GM23338 (cell line): ENCODE data around the gene GLTP. TPM values are rescaled to one million over a fixed set of nuclear protein-coding genes. Genes with fewer than 3 reads are reported as not detected.
A peak's percentile ranks its signal among the peaks of the same experiment; 100 is the strongest.

Experiments
- ATAC-seq: fragments of 200-7000 bp; cut with Tn5 transposase; 3 replicates; pipeline ENCODE4 v1.9.1; 2020
- DNase-seq: peaks from one replicate; pipeline ENCODE4 v3.0.0-alpha.2; 2015; ENCODE audit warnings: low spot score
- H2AFZ ChIP-seq: fragments of 200-600 bp; sonication (generic); 2 replicates; pipeline ENCODE4 v1.8.0; 2016; ENCODE audit warnings: antibody characterized with exemption, mild to moderate bottlenecking, moderate library complexity
- H3F3A ChIP-seq: fragments of 200-600 bp; sonication (generic); replicated peaks from 2 replicates; pipeline ENCODE4 v1.8.0; 2017; ENCODE audit warnings: antibody characterized with exemption, mixed run types, low read depth
- H3K27ac ChIP-seq: fragments of 200-600 bp; sonication (generic); 2 replicates; pipeline ENCODE4 v1.6.1; 2016; ENCODE audit warnings: low read depth
- H3K27me3 ChIP-seq: fragments of 200-600 bp; sonication (generic); 2 replicates; pipeline ENCODE4 v1.8.0; 2016; ENCODE audit warnings: mild to moderate bottlenecking, mixed run types, moderate library complexity; ENCODE audit not compliant: insufficient read depth
- H3K36me3 ChIP-seq: fragments of 200-600 bp; sonication (generic); 2 replicates; pipeline ENCODE4 v1.8.0; 2016; ENCODE audit warnings: mild to moderate bottlenecking; ENCODE audit not compliant: insufficient read depth
- H3K4me1 ChIP-seq: fragments of 200-600 bp; sonication (generic); 2 replicates; pipeline ENCODE4 v1.8.0; 2016; ENCODE audit warnings: mild to moderate bottlenecking, moderate library complexity; ENCODE audit not compliant: insufficient read depth
- H3K4me2 ChIP-seq: fragments of 200-600 bp; sonication (generic); 2 replicates; pipeline ENCODE4 v1.7.1; 2017; ENCODE audit warnings: mixed run types
- H3K4me3 ChIP-seq: fragments of 200-600 bp; sonication (generic); 2 replicates; pipeline ENCODE4 v1.6.1; 2016; ENCODE audit warnings: mixed run types
- H3K79me2 ChIP-seq: fragments of 200-600 bp; sonication (generic); replicated peaks from 2 replicates; pipeline ENCODE4 v1.8.0; 2017; ENCODE audit warnings: mild to moderate bottlenecking; ENCODE audit not compliant: insufficient read depth
- H3K9me2 ChIP-seq: fragments of 200-600 bp; sonication (generic); 2 replicates; pipeline ENCODE4 v1.8.0; 2017; ENCODE audit not compliant: insufficient read depth
- H4K20me1 ChIP-seq: fragments of 200-600 bp; sonication (generic); replicated peaks from 2 replicates; pipeline ENCODE4 v1.8.0; 2017; ENCODE audit warnings: mild to moderate bottlenecking; ENCODE audit not compliant: insufficient read depth
- H3K27ac Mint-ChIP-seq: 2 replicates; pipeline ENCODE4 v1.8.0; 2020; ENCODE audit warnings: inconsistent platforms, mild to moderate bottlenecking, moderate library complexity, mixed read lengths
- H3K27me3 Mint-ChIP-seq: 3 replicates; pipeline ENCODE4 v1.8.0; 2022; ENCODE audit warnings: low read depth, mild to moderate bottlenecking, moderate library complexity, mixed read lengths, inconsistent platforms; ENCODE audit not compliant: insufficient read depth, poor library complexity
- H3K36me3 Mint-ChIP-seq: 3 replicates; pipeline ENCODE4 v1.8.0; 2021; ENCODE audit warnings: low read depth, mild to moderate bottlenecking, inconsistent platforms, moderate library complexity, mixed read lengths
- H3K4me1 Mint-ChIP-seq: 3 replicates; pipeline ENCODE4 v1.8.0; 2020; ENCODE audit warnings: mild to moderate bottlenecking, inconsistent platforms, mixed read lengths
- H3K4me3 Mint-ChIP-seq: 3 replicates; pipeline ENCODE4 v1.8.0; 2021; ENCODE audit warnings: moderate library complexity, mild to moderate bottlenecking, inconsistent platforms, mixed read lengths
- H3K9me3 Mint-ChIP-seq: 3 replicates; pipeline ENCODE4 v1.8.0; 2020; ENCODE audit warnings: moderate library complexity, mild to moderate bottlenecking, inconsistent platforms, mixed read lengths
- JUNB ChIP-seq: IDR thresholded peaks from one replicate; pipeline ENCODE4 v1.6.1; 2016; ENCODE audit warnings: antibody characterized with exemption; ENCODE audit not compliant: unreplicated experiment
- STAT1 ChIP-seq: IDR thresholded peaks from one replicate; pipeline ENCODE4 v1.6.1; 2016; ENCODE audit warnings: antibody characterized with exemption; ENCODE audit not compliant: unreplicated experiment
- ZNF331 ChIP-seq: fragments of 250-450 bp; sonication (Bioruptor Pico); IDR thresholded peaks from 2 replicates; pipeline ENCODE4 v1.5.0; 2020; ENCODE audit warnings: low read depth, mild to moderate bottlenecking, moderate library complexity
- polyA plus RNA-seq: library from polyadenylated mRNA; unstranded; fragments of >200 nt; fragmentation: Nextera tagmentation; extraction: Ambion mirVana; gene quantifications from 2 replicates; pipeline ENCODE4 v1.2.1, GENCODE V29; 2016
- total RNA-seq: library from RNA; depleted of rRNA; stranded (reverse); fragments of >200 nt; shearing (Covaris generic); gene quantifications from 2 replicates; pipeline ENCODE4 v1.2.3, GENCODE V29; 2014
- TF ChIP-seq, protein P1 (sequence below): fragments of 250-450 bp; sonication (Bioruptor Pico); IDR thresholded peaks from 2 replicates; pipeline ENCODE4 v1.5.0; 2020; ENCODE audit warnings: mild to moderate bottlenecking, moderate library complexity
- TF ChIP-seq, protein P2 (sequence below): IDR thresholded peaks from 2 replicates; pipeline ENCODE4 v1.6.1; 2016; ENCODE audit warnings: antibody characterized with exemption

Gene GLTP
- total and polyA plus RNA-seq, 2 experiments from 2014 or later = 26.5 to 30.2 TPM

DNA sequence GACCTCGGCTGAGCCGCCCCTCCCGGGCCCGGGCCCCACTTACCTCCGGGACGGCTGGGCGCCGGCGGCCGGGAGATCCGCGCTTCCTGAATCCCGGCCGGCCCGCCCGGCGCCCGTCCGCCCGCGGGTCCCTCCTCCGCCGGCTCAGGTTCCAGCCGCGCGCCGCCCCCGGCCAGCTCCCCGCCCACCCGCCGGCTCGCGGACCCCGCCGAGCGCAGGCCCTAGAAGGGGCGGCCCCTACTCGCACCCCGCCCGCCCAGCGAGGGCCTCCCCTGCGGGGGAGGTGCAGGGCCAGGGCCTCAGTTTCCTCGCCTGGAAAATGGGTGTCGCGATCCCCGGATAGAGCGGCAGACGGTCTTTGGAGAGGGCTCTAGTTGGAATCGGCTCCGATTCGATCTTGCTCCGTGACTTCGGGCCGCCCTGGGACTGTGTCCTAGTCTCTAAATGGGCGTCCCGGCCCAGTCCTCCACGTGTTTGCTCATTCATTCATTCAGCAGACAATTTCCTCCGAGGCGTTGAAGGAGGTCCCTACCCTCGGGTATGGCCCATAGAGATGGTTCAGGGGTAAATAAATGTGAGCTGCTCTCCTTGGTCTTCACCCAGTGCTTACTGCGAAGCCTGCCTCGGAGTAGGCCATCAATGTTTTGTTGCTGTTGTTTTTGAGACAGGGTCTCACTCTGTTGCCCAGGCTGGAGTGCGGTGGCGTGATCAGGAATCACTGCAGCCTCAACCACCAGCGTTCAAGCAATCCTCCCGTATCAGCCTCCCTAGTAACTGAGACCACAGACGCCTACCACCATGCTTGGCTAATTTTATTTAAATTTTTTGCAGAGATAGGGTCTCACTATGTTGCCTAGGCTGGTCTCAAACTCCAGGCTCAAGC is 46.8 kb downstream of the GLTP start, which contains the start of gene TRPV4 (continued):
- TF ChIP-seq, protein P1, sequence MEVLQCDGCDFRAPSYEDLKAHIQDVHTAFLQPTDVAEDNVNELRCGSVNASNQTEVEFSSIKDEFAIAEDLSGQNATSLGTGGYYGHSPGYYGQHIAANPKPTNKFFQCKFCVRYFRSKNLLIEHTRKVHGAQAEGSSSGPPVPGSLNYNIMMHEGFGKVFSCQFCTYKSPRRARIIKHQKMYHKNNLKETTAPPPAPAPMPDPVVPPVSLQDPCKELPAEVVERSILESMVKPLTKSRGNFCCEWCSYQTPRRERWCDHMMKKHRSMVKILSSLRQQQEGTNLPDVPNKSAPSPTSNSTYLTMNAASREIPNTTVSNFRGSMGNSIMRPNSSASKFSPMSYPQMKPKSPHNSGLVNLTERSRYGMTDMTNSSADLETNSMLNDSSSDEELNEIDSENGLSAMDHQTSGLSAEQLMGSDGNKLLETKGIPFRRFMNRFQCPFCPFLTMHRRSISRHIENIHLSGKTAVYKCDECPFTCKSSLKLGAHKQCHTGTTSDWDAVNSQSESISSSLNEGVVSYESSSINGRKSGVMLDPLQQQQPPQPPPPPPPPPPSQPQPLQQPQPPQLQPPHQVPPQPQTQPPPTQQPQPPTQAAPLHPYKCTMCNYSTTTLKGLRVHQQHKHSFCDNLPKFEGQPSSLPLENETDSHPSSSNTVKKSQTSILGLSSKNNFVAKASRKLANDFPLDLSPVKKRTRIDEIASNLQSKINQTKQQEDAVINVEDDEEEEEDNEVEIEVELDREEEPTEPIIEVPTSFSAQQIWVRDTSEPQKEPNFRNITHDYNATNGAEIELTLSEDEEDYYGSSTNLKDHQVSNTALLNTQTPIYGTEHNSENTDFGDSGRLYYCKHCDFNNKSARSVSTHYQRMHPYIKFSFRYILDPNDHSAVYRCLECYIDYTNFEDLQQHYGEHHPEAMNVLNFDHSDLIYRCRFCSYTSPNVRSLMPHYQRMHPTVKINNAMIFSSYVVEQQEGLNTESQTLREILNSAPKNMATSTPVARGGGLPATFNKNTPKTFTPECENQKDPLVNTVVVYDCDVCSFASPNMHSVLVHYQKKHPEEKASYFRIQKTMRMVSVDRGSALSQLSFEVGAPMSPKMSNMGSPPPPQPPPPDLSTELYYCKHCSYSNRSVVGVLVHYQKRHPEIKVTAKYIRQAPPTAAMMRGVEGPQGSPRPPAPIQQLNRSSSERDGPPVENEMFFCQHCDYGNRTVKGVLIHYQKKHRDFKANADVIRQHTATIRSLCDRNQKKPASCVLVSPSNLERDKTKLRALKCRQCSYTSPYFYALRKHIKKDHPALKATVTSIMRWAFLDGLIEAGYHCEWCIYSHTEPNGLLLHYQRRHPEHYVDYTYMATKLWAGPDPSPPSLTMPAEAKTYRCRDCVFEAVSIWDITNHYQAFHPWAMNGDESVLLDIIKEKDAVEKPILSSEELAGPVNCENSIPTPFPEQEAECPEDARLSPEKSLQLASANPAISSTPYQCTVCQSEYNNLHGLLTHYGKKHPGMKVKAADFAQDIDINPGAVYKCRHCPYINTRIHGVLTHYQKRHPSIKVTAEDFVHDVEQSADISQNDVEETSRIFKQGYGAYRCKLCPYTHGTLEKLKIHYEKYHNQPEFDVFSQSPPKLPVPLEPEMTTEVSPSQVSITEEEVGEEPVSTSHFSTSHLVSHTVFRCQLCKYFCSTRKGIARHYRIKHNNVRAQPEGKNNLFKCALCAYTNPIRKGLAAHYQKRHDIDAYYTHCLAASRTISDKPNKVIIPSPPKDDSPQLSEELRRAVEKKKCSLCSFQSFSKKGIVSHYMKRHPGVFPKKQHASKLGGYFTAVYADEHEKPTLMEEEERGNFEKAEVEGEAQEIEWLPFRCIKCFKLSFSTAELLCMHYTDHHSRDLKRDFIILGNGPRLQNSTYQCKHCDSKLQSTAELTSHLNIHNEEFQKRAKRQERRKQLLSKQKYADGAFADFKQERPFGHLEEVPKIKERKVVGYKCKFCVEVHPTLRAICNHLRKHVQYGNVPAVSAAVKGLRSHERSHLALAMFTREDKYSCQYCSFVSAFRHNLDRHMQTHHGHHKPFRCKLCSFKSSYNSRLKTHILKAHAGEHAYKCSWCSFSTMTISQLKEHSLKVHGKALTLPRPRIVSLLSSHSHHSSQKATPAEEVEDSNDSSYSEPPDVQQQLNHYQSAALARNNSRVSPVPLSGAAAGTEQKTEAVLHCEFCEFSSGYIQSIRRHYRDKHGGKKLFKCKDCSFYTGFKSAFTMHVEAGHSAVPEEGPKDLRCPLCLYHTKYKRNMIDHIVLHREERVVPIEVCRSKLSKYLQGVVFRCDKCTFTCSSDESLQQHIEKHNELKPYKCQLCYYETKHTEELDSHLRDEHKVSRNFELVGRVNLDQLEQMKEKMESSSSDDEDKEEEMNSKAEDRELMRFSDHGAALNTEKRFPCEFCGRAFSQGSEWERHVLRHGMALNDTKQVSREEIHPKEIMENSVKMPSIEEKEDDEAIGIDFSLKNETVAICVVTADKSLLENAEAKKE = no peak
- TF ChIP-seq, protein P2, sequence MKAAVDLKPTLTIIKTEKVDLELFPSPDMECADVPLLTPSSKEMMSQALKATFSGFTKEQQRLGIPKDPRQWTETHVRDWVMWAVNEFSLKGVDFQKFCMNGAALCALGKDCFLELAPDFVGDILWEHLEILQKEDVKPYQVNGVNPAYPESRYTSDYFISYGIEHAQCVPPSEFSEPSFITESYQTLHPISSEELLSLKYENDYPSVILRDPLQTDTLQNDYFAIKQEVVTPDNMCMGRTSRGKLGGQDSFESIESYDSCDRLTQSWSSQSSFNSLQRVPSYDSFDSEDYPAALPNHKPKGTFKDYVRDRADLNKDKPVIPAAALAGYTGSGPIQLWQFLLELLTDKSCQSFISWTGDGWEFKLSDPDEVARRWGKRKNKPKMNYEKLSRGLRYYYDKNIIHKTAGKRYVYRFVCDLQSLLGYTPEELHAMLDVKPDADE = no peak
- no peak for TF ChIP-seq ZNF331 (CRISPR knock-in tag)
- TF ChIP-seq JUNB = no peak

DNA sequence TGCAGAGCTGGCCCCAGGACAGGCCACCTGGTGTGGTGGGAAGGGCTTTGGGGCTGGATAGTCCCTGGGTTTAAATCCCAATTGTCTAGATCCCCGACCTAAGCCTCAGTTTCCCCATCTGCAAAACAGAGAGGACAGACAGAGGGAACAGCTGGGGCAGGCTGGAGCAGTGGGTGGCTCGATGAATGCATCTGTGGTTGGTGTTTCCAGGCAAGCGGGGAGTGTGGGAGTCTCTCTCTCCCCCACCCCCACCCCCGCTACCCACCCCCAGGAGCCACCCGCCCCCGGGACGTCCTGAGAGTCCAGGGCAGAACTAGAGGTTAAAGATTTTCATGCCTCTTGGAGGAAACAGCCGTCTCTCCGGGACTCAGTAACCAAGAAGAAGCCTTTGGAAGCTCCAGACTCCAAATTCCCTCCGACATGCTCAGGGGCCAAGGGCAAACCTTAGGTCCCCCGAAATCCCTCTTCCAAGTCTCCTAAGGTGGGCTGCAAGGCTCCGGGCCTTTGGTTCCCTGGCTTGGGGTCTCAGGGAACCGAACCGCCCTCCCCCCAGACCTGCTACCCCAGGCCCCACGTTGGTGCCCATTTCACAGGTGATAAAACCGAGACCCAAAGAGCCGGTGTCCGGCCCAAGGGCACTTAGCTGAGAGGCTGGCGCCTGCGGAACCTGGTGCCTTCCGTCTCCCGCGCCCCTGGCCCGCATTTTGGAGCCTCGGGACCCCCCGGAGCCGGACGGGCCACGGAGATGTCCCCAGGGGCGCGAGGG is 47.6 kb downstream of the GLTP start:
- no peaks in the 10 kb centered on the region for H3F3A ChIP-seq
- DNase-seq (no peak), ATAC-seq (no peak)
- H3K36me3 ChIP-seq = no peaks in the 10 kb centered on the region
- no peaks in the 10 kb centered on the region for H3K9me3 Mint-ChIP-seq
- peaks cover 3% of the 10 kb centered on the region; the same call in 1 of the 3 replicates for H3K4me1 Mint-ChIP-seq
- no peaks in the 10 kb centered on the region for H3K9me2 ChIP-seq
- peaks cover 9% of the 10 kb centered on the region for H3K27me3 Mint-ChIP-seq
- H2AFZ ChIP-seq = peak overlapping the region; percentile 81; the same call in 1 of the 2 replicates
- H3K27ac ChIP-seq = no peak overlapping the region
- no peaks in the 10 kb centered on the region for H3K4me1 ChIP-seq
- no peaks in the 10 kb centered on the region for H3K36me3 Mint-ChIP-seq
- peak overlapping the region; percentile 57 for H3K4me3 ChIP-seq
- peak overlapping the region; percentile 51 for H3K4me3 Mint-ChIP-seq
- peak overlapping the region; percentile 71; the same call in 1 of the 2 replicates for H3K4me2 ChIP-seq
- no peaks in the 10 kb centered on the region for H3K79me2 ChIP-seq
- no peaks in the 10 kb centered on the region for H4K20me1 ChIP-seq
- H3K27ac Mint-ChIP-seq = no peak overlapping the region
- no peaks in the 10 kb centered on the region for H3K27me3 ChIP-seq
- no peak for TF ChIP-seq STAT1
- TF ChIP-seq, protein P1 = no peak
